ENCODE measurements around the gene KIF25. TPM values are rescaled to one million over a fixed set of nuclear protein-coding genes. Genes with fewer than 3 reads are reported as not detected.

KIF25 gene
- total RNA-seq, 1 experiment from 2014 or later, result 0.28 TPM

GRCh38 chr6:167980911-167981580 is 16.4 kb upstream of the KIF25 start:
- Mint-ChIP-seq H3K9me3 (peaks cover 14% of the 10 kb centered on the region), H3K4me1 (peaks cover 7% of the 10 kb centered on the region; the same call in 1 of the 2 replicates), H3K27me3 (ENCODE audit: low read depth) (no peaks in the 10 kb centered on the region), H3K4me3 (no peak overlapping the region), H3K36me3 (peaks cover 3% of the 10 kb centered on the region), H3K27ac (no peak overlapping the region)
- ATAC-seq (no peak), DNase-seq (ENCODE audit: low spot score) (no peak)
- ChIA-PET POLR2A (interaction anchor here (1.1 kb wide), 1 partner anchor 152 kb away, joined by 3 read pairs; no protein-coding TSS in a partner anchor), CTCF (interaction anchor here (1.3 to 1.8 kb wide), 2 partner anchors 13 to 152 kb away, joined by 3 to 4 read pairs; no protein-coding TSS in a partner anchor)
- no peak for TF ChIP-seq NR1H2 (CRISPR knock-in tag; IDR thresholded peaks at IDR 0.05)
- no peak for TF ChIP-seq SOX15 (CRISPR knock-in tag; IDR thresholded peaks at IDR 0.05)
- no peak for TF ChIP-seq TEAD1 (CRISPR knock-in tag; IDR thresholded peaks at IDR 0.05)
- no peak for TF ChIP-seq RELA (CRISPR knock-in tag; IDR thresholded peaks at IDR 0.05; ENCODE audit: borderline replicate concordance)
- TF ChIP-seq STAT6 (CRISPR knock-in tag; conservative IDR thresholded peaks at IDR 0.05; ENCODE audit: low read depth), result no peak
- TF ChIP-seq ATF1 (CRISPR knock-in tag; IDR thresholded peaks at IDR 0.05), result no peak
- TF ChIP-seq GTF2I (CRISPR knock-in tag; conservative IDR thresholded peaks at IDR 0.05), result no peak
- no peak for TF ChIP-seq ZNF532 (CRISPR knock-in tag; IDR thresholded peaks at IDR 0.05; ENCODE audit: borderline replicate concordance)
- TF ChIP-seq IRF1 (CRISPR knock-in tag; IDR thresholded peaks at IDR 0.05), result no peak
- TF ChIP-seq OVOL2 (CRISPR knock-in tag; IDR thresholded peaks at IDR 0.05; ENCODE audit: borderline replicate concordance), result no peak
- no peak for TF ChIP-seq E2F5 (CRISPR knock-in tag; IDR thresholded peaks at IDR 0.05)

GRCh38 chr6:167981916-167982462 is 15.5 kb upstream of the KIF25 start:
- ChIA-PET POLR2A (interaction anchor here (1.1 kb wide), 1 partner anchor 151 kb away, joined by 3 read pairs; no protein-coding TSS in a partner anchor), CTCF (no interaction called here)
- DNase-seq (ENCODE audit: low spot score) (no peak), ATAC-seq (no peak)
- Mint-ChIP-seq H3K27me3 (ENCODE audit: low read depth) (no peaks in the 10 kb centered on the region), H3K27ac (no peak overlapping the region), H3K36me3 (peaks cover 3% of the 10 kb centered on the region), H3K9me3 (peaks cover 14% of the 10 kb centered on the region), H3K4me1 (peaks cover 7% of the 10 kb centered on the region; the same call in 1 of the 2 replicates), H3K4me3 (no peak overlapping the region)
- TF ChIP-seq E2F1 (CRISPR knock-in tag; IDR thresholded peaks at IDR 0.05), result no peak
- TF ChIP-seq SMAD4 (CRISPR knock-in tag; IDR thresholded peaks at IDR 0.05), result no peak
- no peak for TF ChIP-seq MXD4 (CRISPR knock-in tag; IDR thresholded peaks at IDR 0.05; ENCODE audit: borderline replicate concordance)

Measured in WTC11 (cell line).